Ascending aorta (tissue), 2 donors: ENCODE measurements around the gene CHCHD5. TPM values are rescaled to one million over a fixed set of nuclear protein-coding genes. Genes with fewer than 3 reads are reported as not detected.
"Not testable (repeated sequence)": the region's sequence is repeated elsewhere in the genome, so short reads cannot be mapped to it uniquely, and the experiment has no call there.

ENCODE experiments used
- DNase-seq, 2 donors: peaks; one replicate each; pipeline ENCODE4 v3.0.0-alpha.2; 2019; ENCODE audit warnings: low spot score in 2 of 2
- H3K27ac ChIP-seq, 2 donors: fragments of 200-600 bp; sonication (generic); one replicate each; pipeline ENCODE4 v1.5.1; 2016 to 2017; ENCODE audit warnings: mild to moderate bottlenecking in 1 of 2
- H3K27me3 ChIP-seq: fragments of 200-600 bp; sonication (generic); one replicate; pipeline ENCODE4 v1.5.1; 2017
- H3K36me3 ChIP-seq, 2 donors: fragments of 200-600 bp; sonication (generic); one replicate each; pipeline ENCODE4 v1.5.1; 2016
- H3K4me1 ChIP-seq, 2 donors: fragments of 200-600 bp; sonication (generic); one replicate each; pipeline ENCODE4 v1.5.1; 2016 to 2017; ENCODE audit warnings: mild to moderate bottlenecking in 1 of 2
- H3K4me3 ChIP-seq, 2 donors: fragments of 200-600 bp; sonication (generic); one replicate each; pipeline ENCODE4 v1.5.1; 2016 to 2017; ENCODE audit warnings: mild to moderate bottlenecking in 1 of 2
- H3K9me3 ChIP-seq, 2 donors: fragments of 200-600 bp; sonication (generic); one replicate each; pipeline ENCODE4 v1.5.1; 2016
- CTCF ChIP-seq, 3 experiments: fragments of 200-600 bp in 2 of 3; fragments of 450-650 bp in 1 of 3; sonication (generic) in 2 of 3; IDR thresholded peaks; one replicate each; pipeline ENCODE4 v1.5.1; 2016 to 2019; ENCODE audit warnings: antibody characterized with exemption in 3 of 3, mild to moderate bottlenecking in 1 of 3, moderate library complexity in 1 of 3
- intact Hi-C: fragments of 100-400 bp; cut with DNase I; formaldehyde crosslinking; loops from one replicate; pipeline ENCODE4 v1.15.1; 2023
- total RNA-seq: library from RNA; depleted of rRNA; stranded (reverse); fragments of >200 nt; gene quantifications from one replicate; pipeline ENCODE4 v1.1.0, GENCODE V29; 2016

CHCHD5 gene
- total RNA-seq, 1 donor from 2014 or later = 26.5 TPM

GRCh38 chr2:112607680-112608438 lies 23.4 kb downstream of the CHCHD5 start:
- intact Hi-C loops = no loop called here
- no peaks in the 10 kb centered on the region for H3K36me3 ChIP-seq
- no peak overlapping the region for H3K4me3 ChIP-seq
- H3K27me3 ChIP-seq = no peaks in the 10 kb centered on the region
- no peak overlapping the region for H3K27ac ChIP-seq
- no peaks in the 10 kb centered on the region for H3K9me3 ChIP-seq
- TF ChIP-seq CTCF (IDR thresholded peaks at IDR 0.05) = no peak
- no peaks in the 10 kb centered on the region for H3K4me1 ChIP-seq
- peak in 1 of 2 donors; percentile 18 for DNase-seq

DNA sequence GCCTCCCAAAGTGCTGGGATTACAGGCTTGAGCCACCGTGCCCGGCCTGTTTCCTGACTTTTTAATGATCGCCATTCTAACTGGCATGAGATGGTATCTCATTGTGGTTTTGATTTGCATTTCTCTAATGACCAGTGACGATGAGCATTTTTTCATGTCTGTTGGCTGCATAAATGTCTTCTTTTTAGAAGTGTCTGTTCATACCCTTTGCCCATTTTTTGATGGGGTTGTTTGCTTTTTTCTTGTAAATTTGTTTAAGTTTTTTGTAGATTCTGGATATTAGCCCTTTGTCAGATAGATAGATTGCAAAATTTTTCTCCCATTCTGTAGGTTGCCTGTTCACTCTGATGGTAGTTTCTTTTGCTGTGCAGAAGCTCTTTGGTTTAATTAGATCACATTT lies 24.9 kb downstream of the CHCHD5 start:
- intact Hi-C loops, H3K36me3 ChIP-seq, H3K27me3 ChIP-seq, H3K27ac ChIP-seq, H3K4me1 ChIP-seq, H3K4me3 ChIP-seq, H3K9me3 ChIP-seq: not testable (repeated sequence)
- peak in 1 of 2 donors; percentile 8 for DNase-seq

DNA sequence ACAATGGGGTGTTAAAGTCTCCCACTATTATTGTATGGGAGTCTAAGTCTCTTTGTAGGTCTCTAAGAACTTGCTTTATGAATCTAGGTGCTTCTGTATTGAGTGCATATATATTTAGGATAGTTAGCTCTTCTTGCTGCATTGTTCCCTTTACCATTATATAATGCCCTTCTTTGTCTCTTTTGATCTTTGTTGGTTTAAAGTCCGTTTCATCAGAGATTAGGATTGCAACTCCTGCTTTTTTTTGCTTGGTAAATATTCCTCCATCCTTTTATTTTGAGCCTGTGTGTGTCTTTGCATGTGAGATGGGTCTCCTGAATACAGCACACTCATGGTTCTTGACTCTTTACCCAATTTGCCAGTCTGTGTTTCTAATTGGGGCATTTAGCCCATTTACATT lies 27.9 kb downstream of the CHCHD5 start:
- H3K27me3 ChIP-seq, H3K27ac ChIP-seq, H3K4me3 ChIP-seq, H3K36me3 ChIP-seq, DNase-seq, intact Hi-C loops, H3K9me3 ChIP-seq, H3K4me1 ChIP-seq: not testable (repeated sequence)

- Histone ChIP-seq H3K9me3 (no peaks in the 10 kb centered on the region), H3K27ac (no peak overlapping the region), H3K4me1 (no peaks in the 10 kb centered on the region), H3K27me3 (no peaks in the 10 kb centered on the region), H3K36me3 (no peaks in the 10 kb centered on the region), H3K4me3 (no peak overlapping the region)
- TF ChIP-seq CTCF (IDR thresholded peaks at IDR 0.05) = no peak
- intact Hi-C loops = no loop called here
- DNase-seq = peak in 1 of 2 donors; percentile 47
These were observed 29.9 kb downstream of the CHCHD5 start for GRCh38 chr2:112614201-112614840.

- intact Hi-C loops = no loop called here
- H3K4me3 ChIP-seq = no peak overlapping the region
- H3K27me3 ChIP-seq = no peaks in the 10 kb centered on the region
- H3K27ac ChIP-seq = no peak overlapping the region
- no peaks in the 10 kb centered on the region for H3K4me1 ChIP-seq
- no peaks in the 10 kb centered on the region for H3K36me3 ChIP-seq
- H3K9me3 ChIP-seq = no peaks in the 10 kb centered on the region
- no peak for TF ChIP-seq CTCF (IDR thresholded peaks at IDR 0.05)
- DNase-seq = peak in 1 of 2 donors; percentile 7
These were observed 30.6 kb downstream of the CHCHD5 start for GRCh38 chr2:112615051-112615450.

DNA sequence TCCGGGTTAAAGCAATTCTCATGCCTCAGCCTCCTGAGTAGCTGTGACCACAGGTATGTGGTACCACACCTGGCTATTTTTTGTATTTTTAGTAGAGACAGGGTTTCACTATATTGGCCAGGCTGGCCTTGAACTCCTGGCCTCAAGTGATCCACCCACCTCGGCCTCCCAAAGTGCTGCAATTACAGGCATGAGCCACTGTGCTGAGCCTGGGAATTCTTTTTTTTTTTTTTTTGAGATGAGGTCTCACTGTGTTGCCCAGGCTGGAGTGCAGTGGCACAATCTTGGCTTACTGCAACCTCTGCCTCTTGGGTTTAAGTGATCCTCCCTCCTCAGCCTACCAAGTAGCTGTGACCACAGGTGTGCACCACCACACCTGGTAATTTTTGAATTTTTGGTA lies 31.4 kb downstream of the CHCHD5 start:
- H3K4me1 ChIP-seq, intact Hi-C loops, H3K36me3 ChIP-seq, H3K27me3 ChIP-seq, H3K4me3 ChIP-seq, H3K27ac ChIP-seq, H3K9me3 ChIP-seq: not testable (repeated sequence)
- peak in 1 of 2 donors; percentile 15 for DNase-seq

DNA sequence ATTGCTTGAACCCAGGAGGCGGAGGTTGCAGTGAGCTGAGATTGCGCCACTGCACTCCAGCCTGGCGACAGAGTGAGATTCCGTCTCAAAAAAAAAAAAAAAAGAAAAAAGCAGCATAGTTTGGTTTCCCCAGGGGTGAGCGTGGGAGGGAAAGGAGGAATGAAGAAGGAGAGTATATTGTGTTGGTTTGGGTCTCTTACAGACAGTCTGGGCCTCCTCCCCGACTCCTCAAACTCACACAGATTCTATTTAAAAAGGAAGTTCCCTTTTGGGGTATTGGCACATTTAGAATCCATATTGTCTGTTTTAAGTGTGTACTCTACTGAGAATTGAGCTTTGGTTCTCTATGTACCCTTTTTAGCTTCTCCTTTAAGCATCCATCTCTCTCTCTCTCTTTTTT lies 34.0 kb downstream of the CHCHD5 start:
- Histone ChIP-seq H3K27ac (no peak overlapping the region), H3K9me3 (no peaks in the 10 kb centered on the region), H3K4me1 (no peaks in the 10 kb centered on the region), H3K27me3 (no peaks in the 10 kb centered on the region), H3K36me3 (no peaks in the 10 kb centered on the region), H3K4me3 (no peak overlapping the region)
- peak in 1 of 2 donors; percentile 22 for DNase-seq
- no peak for TF ChIP-seq CTCF (IDR thresholded peaks at IDR 0.05)
- intact Hi-C loops = no loop called here
